GM12878 (cell line): ENCODE measurements around the gene SGK2. TPM values are rescaled to one million over a fixed set of nuclear protein-coding genes. Genes with fewer than 3 reads are reported as not detected.

Source experiments
- ATAC-seq: fragments of 200-7000 bp; cut with Tn5 transposase; 3 replicates; pipeline ENCODE4 v1.9.1; 2020; ENCODE audit warnings: mild to moderate bottlenecking, moderate library complexity
- BruUV-seq: library from RNA; stranded (reverse); fragments of 400-500 nt; replicated peaks from 2 replicates; lab custom pipeline; 2021; lab: Mats Ljungman, UMichigan
- CTCF ChIA-PET: fragments of 300-600 bp; sonication (Branson Sonifier 250); formaldehyde crosslinking; extraction: SDS; loops from one replicate; lab custom pipeline; 2021; ENCODE audit warnings: inconsistent platforms; lab: Yijun Ruan, JAX
- POLR2A ChIA-PET: fragments of 350-600 bp; formaldehyde crosslinking; extraction: SDS; loops from one replicate; lab custom pipeline; 2021; ENCODE audit warnings: inconsistent platforms; lab: Charles Lee
- RAD21 ChIA-PET: fragments of 300-600 bp; sonication (Branson Sonifier 250); formaldehyde crosslinking; loops from one replicate; lab custom pipeline; 2023; ENCODE audit warnings: antibody characterized with exemption; ENCODE audit not compliant: unreplicated experiment; lab: Charles Lee
- SMC1A ChIA-PET: fragments of 300-600 bp; sonication (Branson Sonifier 250); formaldehyde crosslinking; loops from one replicate; lab custom pipeline; 2023; ENCODE audit not compliant: unreplicated experiment, uncharacterized antibody; lab: Charles Lee
- DNase-seq: peaks from one replicate; pipeline ENCODE4 v3.0.0-alpha.2; 2011; ENCODE audit warnings: low read depth, low spot score
- FAIRE-seq: peaks from 3 replicates; lab custom pipeline; 2011; peaks lifted over from hg19 to GRCh38; lab: Jason Lieb, UNC
- H2AFZ ChIP-seq: 2 replicates; pipeline ENCODE4 v1.6.0; 2011; ENCODE audit warnings: low read depth, low read length, control low read depth; ENCODE audit not compliant: control insufficient read depth
- H3K27ac ChIP-seq: 2 replicates; pipeline ENCODE4 v1.5.1; 2011; ENCODE audit warnings: control low read depth; ENCODE audit not compliant: control insufficient read depth, insufficient read depth
- H3K27me3 ChIP-seq, 2 experiments: replicated peaks in 1 of 2; 2 replicates each; pipeline versions ENCODE4 v1.6.0 to v1.6.1; 2011; ENCODE audit warnings: low read length in 1 of 2; ENCODE audit not compliant: control insufficient read depth in 2 of 2, insufficient read depth in 2 of 2
- H3K36me3 ChIP-seq, 2 experiments: 2 replicates each; pipeline ENCODE4 v1.5.1; 2011; ENCODE audit warnings: low read length in 1 of 2; ENCODE audit not compliant: control insufficient read depth in 2 of 2, insufficient read depth in 2 of 2
- H3K4me1 ChIP-seq: 2 replicates; pipeline ENCODE4 v1.6.1; 2011; ENCODE audit warnings: mild to moderate bottlenecking, low read length, moderate library complexity, mixed read lengths; ENCODE audit not compliant: control insufficient read depth, insufficient read depth
- H3K4me2 ChIP-seq: 2 replicates; pipeline ENCODE4 v1.6.0; 2011; ENCODE audit warnings: control low read depth; ENCODE audit not compliant: control insufficient read depth, insufficient read depth
- H3K4me3 ChIP-seq: fragments of 200-600 bp; sonication (generic); 2 replicates; pipeline ENCODE4 v1.5.1; 2016
- H3K79me2 ChIP-seq: 2 replicates; pipeline ENCODE4 v1.6.0; 2011; ENCODE audit warnings: low read length; ENCODE audit not compliant: control insufficient read depth, insufficient read depth
- H3K9ac ChIP-seq: 2 replicates; pipeline ENCODE4 v1.8.0; 2011; ENCODE audit warnings: low read length, control low read depth, mixed read lengths; ENCODE audit not compliant: control insufficient read depth, insufficient read depth
- H3K9me3 ChIP-seq: replicated peaks from 3 replicates; pipeline ENCODE4 v1.5.1; 2011; ENCODE audit warnings: mild to moderate bottlenecking, low read length; ENCODE audit not compliant: control insufficient read depth, insufficient read depth
- H4K20me1 ChIP-seq: 2 replicates; pipeline ENCODE4 v1.6.0; 2011; ENCODE audit not compliant: control insufficient read depth, insufficient read depth
- ATF3 ChIP-seq: IDR thresholded peaks from 2 replicates; pipeline ENCODE4 v1.6.1; 2011; ENCODE audit warnings: low read depth, mild to moderate bottlenecking, low read length, moderate library complexity, borderline replicate concordance; ENCODE audit errors: extremely low read depth
- BHLHE40 ChIP-seq, 2 experiments: fragments of 450-650 bp in 1 of 2; IDR thresholded peaks; 2 replicates each; pipeline ENCODE4 v1.6.1; 2011 to 2017; ENCODE audit warnings: low read depth in 2 of 2, borderline replicate concordance in 1 of 2, improper control_type of control experiment in 1 of 2, low read length in 1 of 2, mild to moderate bottlenecking in 1 of 2
- KAT2A ChIP-seq: conservative IDR thresholded peaks from 2 replicates; pipeline ENCODE4 v1.6.1; 2011; ENCODE audit warnings: low read depth, low read length; ENCODE audit not compliant: control insufficient read depth
- NFYA ChIP-seq: IDR thresholded peaks from 2 replicates; pipeline ENCODE4 v1.6.1; 2011; ENCODE audit warnings: low read depth, mild to moderate bottlenecking, low read length, improper control_type of control experiment, borderline replicate concordance
- POLR2A ChIP-seq: IDR thresholded peaks from 2 replicates; pipeline ENCODE4 v1.6.1; 2011; ENCODE audit warnings: low read depth, mild to moderate bottlenecking, low read length
- SUPT20H ChIP-seq: IDR thresholded peaks from 2 replicates; pipeline ENCODE4 v1.6.1; 2011; ENCODE audit warnings: low read depth, mild to moderate bottlenecking, low read length, moderate library complexity, borderline replicate concordance; ENCODE audit not compliant: control insufficient read depth
- ZBTB40 ChIP-seq: fragments of 450-650 bp; IDR thresholded peaks from 2 replicates; pipeline ENCODE4 v1.6.1; 2016; ENCODE audit warnings: mild to moderate bottlenecking, moderate library complexity, borderline replicate concordance
- ZNF687 ChIP-seq: fragments of 450-650 bp; IDR thresholded peaks from 2 replicates; pipeline ENCODE4 v1.6.1; 2017; ENCODE audit warnings: mild to moderate bottlenecking, moderate library complexity
- WGBS: methylation state at CpG from one replicate; pipeline ENCODE4 v1.1.6; 2016; ENCODE audit warnings: low lambda C conversion rate; ENCODE audit not compliant: insufficient replicate concordance, insufficient coverage; ENCODE audit errors: missing lambda C conversion rate; 5-methylcytosine and 5-hydroxymethylcytosine counted together
- in situ Hi-C: fragments of 300-500 bp; cut with MboI; formaldehyde crosslinking; loops from 9 replicates; pipeline ENCODE4 v1.14.3; 2018; ENCODE audit warnings: mixed read lengths
- intact Hi-C: fragments of 100-400 bp; cut with micrococcal nuclease; formaldehyde crosslinking; loops from one replicate; pipeline ENCODE4 v1.14.2; 2022; ENCODE audit not compliant: unreplicated experiment
- polyA plus RNA-seq, 11 experiments: library from polyadenylated mRNA; depleted of rRNA in 4 of 11; unstranded in 6 of 11; stranded (reverse) in 5 of 11; fragments of >200 nt; fragmentation: Nextera tagmentation in 4 of 11; fragmentation: Illumina TruSeq in 1 of 11; extraction: Ambion mirVana in 4 of 11; extraction: Trizol in 1 of 11; gene quantifications; 1 replicate in 1 of 11; 2 replicates in 10 of 11; pipeline versions ENCODE4 v1.2.1 to v1.2.3, GENCODE V29; 2011 to 2016; ENCODE audit warnings: inconsistent platforms in 2 of 11, missing spikeins in 2 of 11, low read depth in 1 of 11
- total RNA-seq, 4 experiments: library from RNA; depleted of rRNA in 3 of 4; stranded (reverse); fragments of >200 nt in 3 of 4; fragmentation: Illumina TruSeq in 1 of 4; extraction: Trizol in 1 of 4; gene quantifications; 2 replicates each; pipeline versions ENCODE4 v1.2.1 to v1.2.3, GENCODE V29; 2013 to 2021
- TF ChIP-seq, protein P1 (sequence below): fragments of 450-650 bp; IDR thresholded peaks from 2 replicates; pipeline ENCODE4 v1.6.1; 2014; ENCODE audit warnings: mild to moderate bottlenecking

The SGK2 gene
- total and polyA plus RNA-seq, 10 of the 15 experiments (the other 5 are each of a cell fraction or from before 2014, with no cell fraction given): 0.04 to 0.96 (median 0.22) TPM; not detected in 3

DNA sequence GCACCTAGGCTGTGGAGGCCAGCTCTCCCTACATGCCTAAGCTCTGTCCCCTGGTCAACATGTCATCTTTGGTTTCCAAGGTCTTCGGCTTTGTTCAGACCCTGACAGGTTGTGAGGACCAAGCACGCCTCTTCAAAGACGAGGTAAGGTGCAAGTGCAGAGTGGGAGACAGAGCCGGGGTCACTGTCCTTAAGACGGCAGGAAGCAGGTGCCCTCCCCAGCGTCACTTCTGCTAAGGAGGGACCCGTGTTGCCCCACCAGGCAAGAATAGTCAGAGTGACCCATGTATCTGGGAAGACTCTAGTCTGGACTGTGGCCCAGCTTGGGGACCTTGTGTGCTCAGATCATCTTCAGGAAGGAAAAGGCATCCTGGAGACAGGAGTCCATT lies 18.2 kb upstream of the SGK2 start:
- BruUV-seq: no TSS peak
- Histone ChIP-seq H3K27ac (no peak overlapping the region), H3K4me3 (no peak overlapping the region), H4K20me1 (no peaks in the 10 kb centered on the region), H3K9ac (no peak overlapping the region), H3K36me3 (no peaks in the 10 kb centered on the region; a peak in 1 of 4 replicates), H3K27me3 (no peaks in the 10 kb centered on the region; a peak in 1 of 4 replicates), H2AFZ (no peak overlapping the region), H3K4me1 (no peaks in the 10 kb centered on the region), H3K4me2 (no peak overlapping the region), H3K9me3 (no peaks in the 10 kb centered on the region), H3K79me2 (no peaks in the 10 kb centered on the region)
- ChIA-PET SMC1A (interaction anchor here (1.0 to 5.3 kb wide), 3 partner anchors 11 to 551 kb away, joined by 3 to 70 read pairs (median 4); no protein-coding TSS in a partner anchor), POLR2A (no interaction called here), CTCF (interaction anchor here (0.9 to 6.8 kb wide), 4 partner anchors 8 to 152 kb away, joined by 3 to 100 read pairs (median 3); no protein-coding TSS in a partner anchor), RAD21 (interaction anchor here (1.0 kb wide), 1 partner anchor 551 kb away, joined by 3 read pairs; no protein-coding TSS in a partner anchor)
- DNase-seq (no peak), ATAC-seq (no peak), FAIRE-seq (no peak)
- in situ Hi-C loops (no loop called here), intact Hi-C loops (no loop called here)
- 80% methylated on average over 7 of the region's 7 CpGs for WGBS
- TF ChIP-seq KAT2A (no peak), ATF3 (no peak), BHLHE40 (IDR thresholded peaks at IDR 0.05; ENCODE audit: borderline replicate concordance in 1 of 2, low read depth in 2 of 2, low read length in 1 of 2) (no peak), POLR2A (no peak), ZBTB40 (no peak), SUPT20H (no peak), NFYA (no peak), ZNF687 (no peak)
- TF ChIP-seq, protein P1, sequence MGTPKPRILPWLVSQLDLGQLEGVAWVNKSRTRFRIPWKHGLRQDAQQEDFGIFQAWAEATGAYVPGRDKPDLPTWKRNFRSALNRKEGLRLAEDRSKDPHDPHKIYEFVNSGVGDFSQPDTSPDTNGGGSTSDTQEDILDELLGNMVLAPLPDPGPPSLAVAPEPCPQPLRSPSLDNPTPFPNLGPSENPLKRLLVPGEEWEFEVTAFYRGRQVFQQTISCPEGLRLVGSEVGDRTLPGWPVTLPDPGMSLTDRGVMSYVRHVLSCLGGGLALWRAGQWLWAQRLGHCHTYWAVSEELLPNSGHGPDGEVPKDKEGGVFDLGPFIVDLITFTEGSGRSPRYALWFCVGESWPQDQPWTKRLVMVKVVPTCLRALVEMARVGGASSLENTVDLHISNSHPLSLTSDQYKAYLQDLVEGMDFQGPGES: no peak
